Glomerular visceral epithelial cell (primary cell): Measurements from ENCODE around the gene MYG1.
"Not testable (repeated sequence)": the region's sequence is repeated elsewhere in the genome, so short reads cannot be mapped to it uniquely, and the experiment has no call there.

Source experiments
- DNase-seq: peaks from one replicate; pipeline ENCODE4 v3.0.0-alpha.2; 2016; ENCODE audit errors: extremely low spot score

Gene MYG1

DNA sequence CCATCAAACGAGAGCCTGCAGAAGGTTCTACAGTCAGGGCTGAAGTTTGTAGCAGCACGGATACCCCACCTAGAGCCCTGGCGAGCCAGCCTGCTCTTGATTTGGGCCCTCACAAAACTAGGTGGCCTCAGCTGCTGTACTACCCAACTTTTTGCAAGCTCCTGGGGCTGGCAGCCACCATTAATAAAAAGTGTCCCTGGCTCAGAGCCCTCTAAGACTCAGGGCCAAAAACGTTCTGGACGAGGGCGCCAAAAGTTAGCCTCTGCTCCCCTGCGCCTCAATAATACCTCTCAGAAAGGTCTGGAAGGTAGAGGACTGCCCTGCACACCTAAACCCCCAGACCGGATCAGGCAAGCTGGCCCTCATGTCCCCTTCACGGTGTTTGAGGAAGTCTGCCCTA lies 13.0 kb upstream of the MYG1 start:
- no peak for DNase-seq

DNA sequence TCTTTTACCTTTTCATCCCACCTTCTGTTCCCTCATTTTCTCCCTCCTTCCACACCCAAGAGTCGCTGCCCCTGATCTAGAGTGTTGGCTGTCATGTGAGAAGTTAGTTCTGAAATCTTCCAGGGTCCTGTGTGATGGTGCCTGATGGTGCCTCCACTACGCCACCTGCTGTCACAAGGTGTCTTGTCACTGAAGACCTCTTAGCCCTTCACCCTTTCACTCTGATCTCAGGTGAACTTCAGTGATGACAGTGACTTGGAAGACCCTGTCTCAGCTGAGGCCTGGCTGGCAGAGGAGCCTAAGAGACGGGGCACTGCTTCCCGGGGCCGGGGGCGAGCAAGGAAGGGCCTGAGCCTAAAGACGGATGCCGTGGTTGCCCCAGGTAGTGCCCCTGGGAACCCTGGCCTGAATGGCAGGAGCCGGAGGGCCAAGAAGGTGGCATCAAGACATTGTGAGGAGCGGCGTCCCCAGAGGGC lies 11.7 kb upstream of the MYG1 start:
- peak; percentile 63 for DNase-seq

- DNase-seq: no peak
Measured at GRCh38 chr12:53288322-53288721, 11.2 kb upstream of the MYG1 start.

DNA sequence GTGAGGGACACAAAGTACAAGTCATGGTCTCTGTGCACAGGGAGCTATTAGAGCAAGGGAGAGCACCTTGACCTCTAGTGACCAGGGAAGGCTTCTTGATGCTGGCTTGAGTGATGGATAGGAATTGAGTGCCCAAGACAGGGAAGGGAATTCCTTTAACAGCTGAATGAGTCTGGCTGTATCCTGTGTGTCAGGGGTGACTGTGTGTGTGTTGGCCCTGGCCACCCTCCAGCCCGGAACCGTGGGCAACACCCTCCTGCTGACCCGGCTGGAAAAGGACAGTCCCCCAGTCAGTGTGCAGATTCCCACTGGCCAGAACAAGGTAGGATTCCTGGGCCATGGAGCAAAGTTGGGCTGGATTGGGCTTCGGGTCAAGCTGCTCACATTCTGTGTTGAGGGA lies 9.6 kb upstream of the MYG1 start:
- DNase-seq: peak; percentile 49

GRCh38 chr12:53290661-53291060 lies 8.8 kb upstream of the MYG1 start:
- DNase-seq: no peak

DNA sequence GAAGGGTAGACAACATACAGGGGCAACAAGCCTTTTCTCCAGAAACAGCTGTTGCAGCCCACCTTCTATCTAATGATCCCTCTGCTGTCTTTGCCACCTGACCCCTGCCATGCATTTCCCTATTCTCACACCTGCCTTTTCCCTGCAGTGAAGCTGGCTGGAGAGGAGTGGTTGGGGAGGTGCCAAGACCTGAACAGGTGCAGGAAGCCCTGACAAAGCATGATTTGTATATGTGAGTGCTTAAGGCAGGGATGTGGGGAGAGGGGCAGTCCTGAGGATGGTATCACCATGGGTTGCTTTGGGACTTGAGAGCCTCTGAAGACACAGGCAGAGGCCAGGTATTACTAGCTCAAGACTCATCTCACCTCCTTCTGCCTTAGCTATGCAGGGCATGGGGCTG lies 7.1 kb upstream of the MYG1 start:
- no peak for DNase-seq

DNA sequence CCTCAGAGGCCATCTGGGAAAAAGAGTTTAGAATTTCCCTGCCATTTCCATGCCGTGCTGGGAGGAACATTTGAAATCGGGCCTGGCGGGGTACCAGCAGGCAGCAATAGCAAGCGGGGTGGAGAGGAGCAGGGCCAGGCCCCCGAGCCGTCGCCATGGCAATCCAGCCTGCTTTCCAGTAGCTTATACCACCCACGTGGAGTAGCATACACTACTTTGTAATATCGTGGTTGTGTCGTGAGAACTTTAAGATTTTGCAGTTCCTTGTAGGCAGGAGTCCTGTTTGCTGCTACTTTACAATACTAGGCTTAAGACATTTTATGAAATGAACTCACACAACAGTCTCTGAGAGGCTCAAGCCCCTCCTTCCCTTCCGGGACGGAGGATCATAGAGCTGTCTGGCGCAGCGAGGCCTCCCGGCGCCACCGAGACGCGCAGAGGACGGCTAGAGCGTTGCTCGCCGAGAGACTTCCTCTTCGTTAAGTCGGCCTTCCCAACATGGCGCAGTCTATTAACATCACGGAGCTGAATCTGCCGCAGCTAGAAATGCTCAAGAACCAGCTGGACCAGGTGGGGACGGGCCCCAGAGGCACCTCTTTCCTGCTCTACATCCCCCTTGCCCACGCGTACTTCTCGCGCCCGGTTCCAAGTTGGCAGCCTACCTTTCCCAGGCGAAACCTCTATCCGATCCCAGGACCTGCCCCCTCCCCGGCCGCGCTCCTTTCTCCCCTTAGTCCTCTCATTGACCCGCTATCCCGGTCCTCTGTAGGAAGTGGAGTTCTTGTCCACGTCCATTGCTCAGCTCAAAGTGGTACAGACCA lies 4.2 kb upstream of the MYG1 start, which contains the start of gene PFDN5:
PFDN5 (plus strand) TSS at position 473 of the 821 bp plus-strand sequence; CDS start at position 499, 26 bp downstream.
- DNase-seq: peak; percentile 88

DNA sequence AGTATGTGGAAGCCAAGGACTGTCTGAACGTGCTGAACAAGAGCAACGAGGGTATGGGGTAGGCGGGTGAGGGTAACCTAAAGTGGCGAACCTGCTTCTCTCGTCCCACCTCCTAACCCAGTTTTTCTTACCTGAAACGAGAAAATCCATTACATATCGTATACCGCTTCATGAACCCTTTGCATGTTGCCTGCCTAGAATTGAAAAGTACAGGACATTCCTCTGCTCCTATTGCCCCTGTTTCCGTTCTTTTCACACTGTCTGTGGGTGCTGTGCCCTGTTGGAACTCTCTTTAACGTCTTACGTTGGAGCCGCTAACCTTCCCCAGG lies 3.6 kb upstream of the MYG1 start:
- no peak for DNase-seq

- DNase-seq: not testable (repeated sequence)
Measured at GRCh38 chr12:53297106-53297505, 2.4 kb upstream of the MYG1 start.

DNA sequence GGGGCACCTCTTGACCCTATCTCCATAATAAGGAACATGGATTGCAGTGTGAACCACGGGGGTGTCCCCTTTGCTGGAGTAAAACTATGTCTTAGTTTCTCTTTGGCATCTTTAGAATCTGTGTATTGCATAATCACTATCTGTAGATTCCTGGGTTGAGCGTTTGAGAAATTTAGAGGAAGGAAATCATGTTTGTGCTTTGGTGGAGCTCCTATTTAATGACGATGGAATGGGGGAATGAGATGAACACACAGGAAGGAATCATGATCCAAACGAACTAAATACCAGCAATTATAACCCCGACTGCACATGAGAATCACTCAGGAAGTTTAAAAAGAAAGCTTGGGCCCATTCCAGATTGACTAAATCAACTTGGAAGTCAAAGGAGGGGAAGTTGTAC lies 1.3 kb upstream of the MYG1 start:
- DNase-seq: no peak

GRCh38 chr12:53299101-53299453 lies 418 bp upstream of the MYG1 start:
- peak; percentile 24 for DNase-seq

- DNase-seq: peak; percentile 15
Measured at GRCh38 chr12:53300187-53300586, 692 bp downstream of the MYG1 start.

DNA sequence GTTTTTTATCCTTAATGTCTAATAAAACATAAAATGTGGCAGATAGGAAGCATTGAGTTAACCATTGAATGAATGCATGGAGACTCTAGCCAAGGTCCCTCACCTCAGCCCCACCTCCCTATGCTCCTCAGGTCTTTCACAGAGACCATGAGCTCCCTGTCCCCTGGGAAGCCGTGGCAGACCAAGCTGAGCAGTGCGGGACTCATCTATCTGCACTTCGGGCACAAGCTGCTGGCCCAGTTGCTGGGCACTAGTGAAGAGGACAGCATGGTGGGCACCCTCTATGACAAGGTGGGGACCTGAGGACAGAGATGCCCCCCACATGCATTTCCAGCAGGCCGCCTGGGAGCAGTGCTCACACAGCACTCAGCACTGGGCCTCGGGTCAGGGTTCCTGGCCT lies 3.4 kb downstream of the MYG1 start:
- no peak for DNase-seq

GRCh38 chr12:53306826-53307225 lies 7.3 kb downstream of the MYG1 start:
- DNase-seq: no peak

DNA sequence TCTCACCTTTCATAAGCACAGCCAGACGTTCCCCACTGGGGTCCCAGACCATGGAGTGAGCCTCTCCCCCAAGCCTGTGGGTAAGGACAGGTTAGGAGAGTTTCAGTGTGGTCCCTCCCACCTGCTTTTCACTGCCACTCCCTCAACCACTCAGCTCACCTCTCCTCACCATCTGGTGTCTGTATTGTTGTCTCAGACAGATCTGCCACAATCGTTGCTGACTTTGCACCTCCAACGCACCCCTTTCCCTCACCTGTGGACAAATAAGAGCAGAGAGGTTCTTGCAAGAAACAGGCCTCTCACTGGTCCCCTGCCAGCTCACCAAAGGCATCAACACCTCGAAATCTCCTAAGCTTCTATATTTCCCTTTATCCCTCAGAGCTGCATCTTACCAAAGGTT lies 8.8 kb downstream of the MYG1 start:
- no peak for DNase-seq

DNA sequence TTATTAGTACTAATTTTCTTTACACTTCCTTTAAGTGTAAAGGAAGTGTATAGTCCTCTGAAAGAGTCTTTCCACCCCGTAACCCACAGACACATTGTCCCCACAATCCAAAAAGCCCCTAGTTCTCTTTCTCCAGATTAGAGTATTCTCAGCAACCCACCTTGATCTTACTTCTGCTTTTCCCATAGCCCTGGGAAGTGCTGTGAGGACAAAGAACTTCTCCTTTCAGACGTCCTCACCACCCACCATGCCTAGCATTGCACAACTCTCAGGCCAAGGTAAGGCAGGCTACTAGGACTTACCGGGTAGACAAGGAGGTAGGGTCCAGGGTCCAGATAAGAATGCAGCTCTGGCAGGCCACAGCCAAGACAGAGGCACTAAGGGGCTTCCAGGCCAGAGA lies 14.5 kb downstream of the MYG1 start:
- no peak for DNase-seq

- DNase-seq: no peak
Measured at GRCh38 chr12:53320352-53321195, 21.1 kb downstream of the MYG1 start.

GRCh38 chr12:53324113-53324778 lies 24.8 kb downstream of the MYG1 start:
- no peak for DNase-seq

GRCh38 chr12:53324779-53325510 lies 25.4 kb downstream of the MYG1 start:
- DNase-seq: peak; percentile 90

DNA sequence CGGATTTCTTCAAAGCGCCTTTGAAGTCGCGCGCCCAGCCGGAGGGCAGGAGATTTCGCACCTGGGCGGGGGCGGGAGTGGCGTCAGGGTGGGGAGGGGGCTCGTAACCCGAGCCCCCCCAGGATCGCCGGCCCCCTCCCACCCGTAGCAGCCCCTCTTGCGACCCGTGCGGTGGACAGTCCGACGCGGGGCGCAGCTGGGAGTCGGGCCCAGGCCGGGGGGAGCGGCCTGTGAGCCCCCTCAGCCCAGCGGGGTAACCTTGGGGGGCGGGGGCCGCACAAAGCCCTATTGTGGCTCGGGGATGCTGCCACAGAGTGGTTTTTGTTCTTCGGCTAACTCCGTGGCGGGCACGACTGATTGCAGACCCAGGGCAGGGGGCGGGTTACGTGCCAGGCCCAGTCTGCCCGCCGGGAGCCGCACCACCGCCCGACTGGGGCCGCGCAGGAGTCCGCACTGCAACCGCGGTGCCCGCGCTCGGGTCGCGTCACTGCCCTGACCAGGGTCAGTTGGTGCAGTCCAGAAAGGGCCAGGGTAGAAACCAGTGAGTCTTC lies 26.1 kb downstream of the MYG1 start:
- no peak for DNase-seq

- DNase-seq: no peak
Measured at GRCh38 chr12:53326460-53327185, 27.1 kb downstream of the MYG1 start.
